ENCODE measurements around the gene AKIRIN2. TPM values are rescaled to one million over a fixed set of nuclear protein-coding genes. Genes with fewer than 3 reads are reported as not detected.
A peak's percentile ranks its signal among the peaks of the same experiment; 100 is the strongest.
"Not testable (repeated sequence)": the region's sequence is repeated elsewhere in the genome, so short reads cannot be mapped to it uniquely, and the experiment has no call there.

Gene AKIRIN2
- total RNA-seq, 1 experiment from 2014 or later: 64.5 TPM

DNA sequence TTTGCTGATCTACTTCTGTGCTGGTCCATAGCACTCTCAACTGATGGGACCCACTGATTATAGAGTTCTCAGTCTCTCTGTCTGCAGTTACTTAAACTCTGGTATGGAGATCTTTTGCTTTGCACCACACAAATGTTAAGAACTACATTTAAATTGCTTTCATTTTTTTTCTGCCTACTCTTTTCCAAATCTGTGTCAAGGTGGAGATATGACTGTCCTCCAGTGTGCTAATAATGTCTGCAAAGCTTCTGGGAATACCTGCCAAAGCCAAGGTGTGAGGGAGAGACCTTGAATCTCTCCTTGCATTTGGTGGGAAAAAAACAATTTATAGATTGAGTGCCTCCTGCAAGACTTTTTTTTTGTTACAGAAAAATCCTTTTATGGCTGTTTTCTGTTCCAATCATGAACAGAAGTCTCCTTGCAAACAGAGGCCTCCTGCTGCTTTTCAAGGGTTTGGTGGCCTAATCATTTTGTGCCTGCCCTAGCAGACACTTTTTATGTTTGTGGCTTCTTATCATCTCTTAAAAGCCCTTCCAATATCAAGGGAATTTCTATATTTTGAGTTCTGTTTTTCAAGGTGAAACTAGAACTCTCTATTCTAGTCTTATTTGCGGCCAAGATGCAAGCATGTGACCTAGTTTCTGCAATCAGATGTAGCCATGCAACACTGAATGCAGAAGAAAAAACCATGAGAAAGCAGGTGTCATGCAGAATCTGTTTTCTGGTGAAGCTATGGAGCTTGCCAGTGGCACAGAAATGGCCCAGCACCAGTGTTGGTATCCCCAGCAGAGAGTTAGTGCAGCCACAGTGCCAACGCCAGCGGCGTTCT lies 23.2 kb upstream of the AKIRIN2 start:
- no peak overlapping the region for H3K4me3 ChIP-seq
- peaks cover 16% of the 10 kb centered on the region for H3K4me1 ChIP-seq
- no peak for DNase-seq
- H3K27ac ChIP-seq: no peak overlapping the region
- no peaks in the 10 kb centered on the region for H3K27me3 ChIP-seq
- H3K9me3 ChIP-seq (replicated peaks): no peaks in the 10 kb centered on the region
- H3K36me3 ChIP-seq: no peaks in the 10 kb centered on the region

GRCh38 chr6:87723170-87724078 lies 21.4 kb upstream of the AKIRIN2 start:
- H3K4me3 ChIP-seq: no peak overlapping the region
- peak; percentile 67 to 74 for DNase-seq
- no peaks in the 10 kb centered on the region for H3K36me3 ChIP-seq
- H3K9me3 ChIP-seq (replicated peaks): no peaks in the 10 kb centered on the region
- H3K27me3 ChIP-seq: no peaks in the 10 kb centered on the region
- H3K27ac ChIP-seq: peak overlapping the region; percentile 25
- peaks cover 16% of the 10 kb centered on the region for H3K4me1 ChIP-seq

GRCh38 chr6:87722540-87723169 lies 20.6 kb upstream of the AKIRIN2 start:
- Histone ChIP-seq H3K4me1 (peaks cover 16% of the 10 kb centered on the region), H3K9me3 (replicated peaks) (no peaks in the 10 kb centered on the region), H3K4me3 (no peak overlapping the region), H3K27me3 (no peaks in the 10 kb centered on the region), H3K27ac (peak overlapping the region; percentile 25), H3K36me3 (no peaks in the 10 kb centered on the region)
- no peak for DNase-seq

GRCh38 chr6:87721311-87721710 lies 19.3 kb upstream of the AKIRIN2 start:
- no peak for DNase-seq

GRCh38 chr6:87718662-87719433 lies 16.8 kb upstream of the AKIRIN2 start:
- Histone ChIP-seq H3K4me1 (peaks cover 24% of the 10 kb centered on the region), H3K27me3 (no peaks in the 10 kb centered on the region), H3K36me3 (no peaks in the 10 kb centered on the region), H3K4me3 (no peak overlapping the region), H3K9me3 (replicated peaks) (no peaks in the 10 kb centered on the region), H3K27ac (no peak overlapping the region)
- DNase-seq: no peak

More at GRCh38 chr6:87721311-87721710, 19.3 kb upstream of the AKIRIN2 start:
- H3K4me3 ChIP-seq: no peak overlapping the region
- no peak overlapping the region for H3K27ac ChIP-seq
- H3K27me3 ChIP-seq: no peaks in the 10 kb centered on the region
- H3K9me3 ChIP-seq (replicated peaks): no peaks in the 10 kb centered on the region
- no peaks in the 10 kb centered on the region for H3K36me3 ChIP-seq
- H3K4me1 ChIP-seq: peaks cover 16% of the 10 kb centered on the region

DNA sequence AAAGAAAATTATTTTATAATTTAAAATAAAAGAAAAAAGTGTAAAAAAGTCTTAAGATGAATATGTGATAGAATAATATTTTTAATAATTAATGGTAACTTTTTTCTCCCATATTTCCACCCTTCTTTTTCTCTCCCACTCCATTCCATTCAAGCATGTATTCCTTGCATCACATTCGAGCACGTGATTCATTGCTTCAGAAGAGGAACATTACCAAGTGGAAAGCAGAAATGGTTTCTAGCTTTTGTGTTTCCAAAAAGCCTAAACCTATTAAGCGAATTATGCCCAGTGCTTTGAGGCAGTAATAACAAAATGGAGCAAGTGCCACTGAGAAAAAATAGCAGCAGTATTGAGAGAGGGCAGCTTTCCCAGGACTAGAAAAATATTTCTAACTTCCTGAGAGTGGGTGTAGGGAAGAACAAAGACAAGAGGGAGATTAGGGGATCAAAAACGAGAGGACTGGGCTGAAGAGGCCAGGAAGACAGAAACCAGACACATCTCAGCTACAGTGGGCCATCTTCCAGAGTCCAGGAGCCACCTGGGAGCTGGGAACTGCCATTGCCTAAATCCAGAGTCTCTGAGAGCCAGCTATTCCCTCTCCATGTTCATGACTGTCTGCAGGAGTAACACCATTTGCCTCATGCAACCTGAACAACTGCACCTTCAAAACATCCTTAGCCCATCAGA lies 15.0 kb upstream of the AKIRIN2 start:
- no peak overlapping the region for H3K4me3 ChIP-seq
- H3K27ac ChIP-seq: no peak overlapping the region
- H3K36me3 ChIP-seq: no peaks in the 10 kb centered on the region
- H3K4me1 ChIP-seq: peaks cover 8% of the 10 kb centered on the region; the same call in 1 of the 2 replicates
- no peaks in the 10 kb centered on the region for H3K27me3 ChIP-seq
- H3K9me3 ChIP-seq (replicated peaks): no peaks in the 10 kb centered on the region
- DNase-seq: no peak

GRCh38 chr6:87714093-87714842 lies 12.2 kb upstream of the AKIRIN2 start:
- Histone ChIP-seq H3K9me3 (replicated peaks) (no peaks in the 10 kb centered on the region), H3K4me3 (no peak overlapping the region), H3K27ac (no peak overlapping the region), H3K4me1 (peaks cover 8% of the 10 kb centered on the region; the same call in 1 of the 2 replicates), H3K27me3 (no peaks in the 10 kb centered on the region), H3K36me3 (no peaks in the 10 kb centered on the region)
- peak in 1 of 2 experiments; percentile 29 for DNase-seq

- H3K9me3 ChIP-seq (replicated peaks); DNase-seq; H3K4me3 ChIP-seq; H3K4me1 ChIP-seq; H3K27me3 ChIP-seq; H3K36me3 ChIP-seq; H3K27ac ChIP-seq: not testable (repeated sequence)
Measured at GRCh38 chr6:87712713-87713112, 10.7 kb upstream of the AKIRIN2 start.

DNA sequence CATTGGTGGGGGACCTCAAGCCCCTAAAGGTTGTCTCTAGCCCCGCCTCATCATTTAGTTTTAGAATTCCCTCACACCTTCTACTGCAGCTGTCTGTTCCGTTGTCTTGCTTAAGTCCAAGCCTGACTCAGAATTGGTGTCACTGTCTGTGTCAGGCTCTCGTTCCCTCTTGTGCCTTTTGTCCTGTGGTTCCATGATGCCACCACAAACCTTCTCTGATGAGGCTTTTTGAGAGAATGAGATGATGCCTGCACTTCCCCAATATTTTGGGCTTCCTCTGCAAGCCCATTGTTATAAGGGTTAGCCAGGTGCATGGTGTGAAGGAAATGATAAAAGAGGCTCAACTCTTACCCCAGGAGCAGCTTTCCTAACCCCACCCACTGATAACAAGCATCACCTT lies 8.1 kb upstream of the AKIRIN2 start:
- Histone ChIP-seq H3K27me3 (no peaks in the 10 kb centered on the region), H3K4me1 (peaks cover 8% of the 10 kb centered on the region; the same call in 1 of the 2 replicates), H3K27ac (no peak overlapping the region), H3K36me3 (no peaks in the 10 kb centered on the region), H3K4me3 (no peak overlapping the region), H3K9me3 (replicated peaks) (no peaks in the 10 kb centered on the region)
- DNase-seq: no peak

DNA sequence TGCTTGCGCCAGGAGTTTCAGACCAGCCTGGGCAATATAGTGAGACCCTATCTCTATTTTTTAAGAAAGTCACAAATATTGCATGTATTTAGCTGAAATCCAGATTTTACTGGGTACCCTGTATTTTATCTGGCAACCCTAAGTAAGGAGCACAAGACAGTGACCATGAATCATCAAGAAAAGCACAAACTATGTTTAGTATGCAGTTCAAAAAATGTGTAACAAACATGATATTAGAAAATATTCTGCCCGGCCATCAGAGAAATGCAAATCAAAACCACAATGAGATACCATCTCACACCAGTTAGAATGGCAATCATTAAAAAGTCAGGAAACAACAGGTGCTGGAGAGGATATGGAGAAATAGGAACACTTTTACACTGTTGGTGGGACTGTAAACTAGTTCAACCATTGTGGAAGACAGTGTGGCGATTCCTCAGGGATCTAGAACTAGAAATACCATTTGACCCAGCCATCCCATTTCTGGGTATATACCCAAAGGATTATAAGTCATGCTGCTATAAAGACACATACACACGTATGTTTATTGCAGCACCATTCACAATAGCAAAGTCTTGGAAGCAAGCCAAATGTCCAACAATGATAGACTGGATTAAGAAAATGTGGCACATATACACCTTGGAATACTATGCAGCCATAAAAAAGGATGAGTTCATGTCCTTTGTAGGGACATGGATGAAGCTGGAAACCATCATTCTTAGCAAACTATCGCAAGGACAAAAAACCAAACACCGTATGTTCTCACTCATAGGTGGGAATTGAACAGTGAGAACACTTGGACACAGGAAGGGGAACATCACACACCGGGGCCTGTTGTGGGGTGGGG lies 6.8 kb upstream of the AKIRIN2 start:
- H3K9me3 ChIP-seq (replicated peaks); H3K4me1 ChIP-seq; H3K27ac ChIP-seq; H3K4me3 ChIP-seq; H3K27me3 ChIP-seq; DNase-seq; H3K36me3 ChIP-seq: not testable (repeated sequence)

DNA sequence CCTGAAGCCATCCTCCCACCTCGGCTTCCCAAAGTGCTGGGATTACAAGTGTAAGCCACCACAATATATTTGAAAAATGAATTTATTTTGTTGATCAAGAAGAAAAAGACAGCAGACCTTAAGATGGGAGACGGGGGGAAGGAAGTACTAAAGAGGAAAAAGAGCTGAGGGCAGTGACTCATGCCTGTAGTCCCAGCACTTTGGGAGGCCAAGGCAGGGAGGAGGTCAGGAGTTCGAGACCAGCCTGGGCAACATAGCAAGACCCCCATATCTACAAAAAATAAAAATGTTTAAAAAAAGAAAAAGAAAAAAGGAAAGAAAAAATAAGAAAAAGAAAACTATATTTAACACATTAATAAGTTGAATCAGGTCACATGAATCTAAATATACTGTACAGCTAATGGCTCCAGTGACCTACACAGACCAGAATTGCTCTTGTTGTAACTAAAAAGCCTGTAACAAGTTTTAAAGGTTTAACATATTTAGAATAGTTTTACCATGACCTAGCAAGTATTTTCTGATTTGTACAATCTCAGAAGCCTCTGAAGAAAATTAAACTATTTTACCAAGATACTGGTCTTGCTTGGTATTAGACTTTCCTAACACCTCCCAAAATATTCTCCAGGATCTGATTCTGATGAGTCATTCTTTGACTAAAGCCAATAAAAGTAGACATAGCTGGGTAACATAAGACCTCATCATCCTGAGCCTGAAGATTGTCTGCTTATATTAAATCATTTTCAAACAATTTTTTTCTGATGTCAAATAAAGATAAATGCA lies 4.3 kb upstream of the AKIRIN2 start:
- no peak for DNase-seq
- no peak overlapping the region for H3K27ac ChIP-seq

More for the DNA sequence above, 4.3 kb upstream of the AKIRIN2 start:
- H3K27me3 ChIP-seq: no peaks in the 10 kb centered on the region
- H3K36me3 ChIP-seq: no peaks in the 10 kb centered on the region
- H3K4me3 ChIP-seq: no peak overlapping the region
- no peaks in the 10 kb centered on the region for H3K4me1 ChIP-seq
- H3K9me3 ChIP-seq (replicated peaks): no peaks in the 10 kb centered on the region
